Retinal pigment epithelial cell (primary cell): ENCODE data around the gene LSS.

Experiments
- DNase-seq: peaks from one replicate; pipeline ENCODE4 v3.0.0-alpha.2; 2010; ENCODE audit warnings: low read depth
- H3K4me3 ChIP-seq: 2 replicates; pipeline ENCODE4 v1.5.1; 2011; ENCODE audit warnings: mild to moderate bottlenecking, low read length, control low read depth, moderate library complexity
- TF ChIP-seq, protein P1 (sequence below): conservative IDR thresholded peaks from 2 replicates; pipeline ENCODE4 v1.5.1; 2011; ENCODE audit warnings: low read depth, low read length, control low read depth, inconsistent platforms

LSS gene

GRCh38 chr21:46265736-46266525 lies 37.4 kb upstream of the LSS start:
- no peak for DNase-seq
- TF ChIP-seq, protein P1, sequence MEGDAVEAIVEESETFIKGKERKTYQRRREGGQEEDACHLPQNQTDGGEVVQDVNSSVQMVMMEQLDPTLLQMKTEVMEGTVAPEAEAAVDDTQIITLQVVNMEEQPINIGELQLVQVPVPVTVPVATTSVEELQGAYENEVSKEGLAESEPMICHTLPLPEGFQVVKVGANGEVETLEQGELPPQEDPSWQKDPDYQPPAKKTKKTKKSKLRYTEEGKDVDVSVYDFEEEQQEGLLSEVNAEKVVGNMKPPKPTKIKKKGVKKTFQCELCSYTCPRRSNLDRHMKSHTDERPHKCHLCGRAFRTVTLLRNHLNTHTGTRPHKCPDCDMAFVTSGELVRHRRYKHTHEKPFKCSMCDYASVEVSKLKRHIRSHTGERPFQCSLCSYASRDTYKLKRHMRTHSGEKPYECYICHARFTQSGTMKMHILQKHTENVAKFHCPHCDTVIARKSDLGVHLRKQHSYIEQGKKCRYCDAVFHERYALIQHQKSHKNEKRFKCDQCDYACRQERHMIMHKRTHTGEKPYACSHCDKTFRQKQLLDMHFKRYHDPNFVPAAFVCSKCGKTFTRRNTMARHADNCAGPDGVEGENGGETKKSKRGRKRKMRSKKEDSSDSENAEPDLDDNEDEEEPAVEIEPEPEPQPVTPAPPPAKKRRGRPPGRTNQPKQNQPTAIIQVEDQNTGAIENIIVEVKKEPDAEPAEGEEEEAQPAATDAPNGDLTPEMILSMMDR, result no peak
- H3K4me3 ChIP-seq, result no peak overlapping the region

DNA sequence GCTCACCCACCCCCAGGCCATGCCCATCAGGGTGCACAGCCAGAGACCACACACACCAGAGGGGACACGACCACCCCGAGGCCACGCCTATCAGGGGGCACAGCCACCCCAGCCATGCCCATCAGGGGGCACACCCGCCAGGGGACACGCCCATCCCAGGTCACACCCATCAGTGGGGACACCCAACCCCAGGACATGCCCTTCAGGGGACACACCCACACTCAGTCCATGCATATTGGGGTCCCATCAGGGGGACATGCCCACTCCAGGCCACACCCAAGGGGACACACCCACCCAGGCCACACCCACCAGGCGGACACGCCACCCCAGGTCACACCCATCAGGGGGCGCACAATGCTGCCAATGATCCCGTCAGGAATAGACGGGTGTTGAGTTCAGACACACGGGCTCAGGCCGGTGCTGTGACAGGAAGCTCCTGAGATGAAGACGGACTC lies 36.1 kb upstream of the LSS start:
- TF ChIP-seq, protein P1, result no peak
- H3K4me3 ChIP-seq, result no peak overlapping the region
- DNase-seq, result no peak

- TF ChIP-seq, protein P1, result no peak
- H3K4me3 ChIP-seq, result no peak overlapping the region
- DNase-seq, result no peak
Measured at GRCh38 chr21:46264046-46264689, 35.6 kb upstream of the LSS start.

GRCh38 chr21:46256501-46256994 lies 28.0 kb upstream of the LSS start:
- H3K4me3 ChIP-seq, result no peak overlapping the region
- no peak for DNase-seq
- TF ChIP-seq, protein P1, result no peak

- TF ChIP-seq, protein P1, result no peak
- H3K4me3 ChIP-seq, result no peak overlapping the region
- DNase-seq, result no peak
Measured at GRCh38 chr21:46255758-46256337, 27.3 kb upstream of the LSS start.

DNA sequence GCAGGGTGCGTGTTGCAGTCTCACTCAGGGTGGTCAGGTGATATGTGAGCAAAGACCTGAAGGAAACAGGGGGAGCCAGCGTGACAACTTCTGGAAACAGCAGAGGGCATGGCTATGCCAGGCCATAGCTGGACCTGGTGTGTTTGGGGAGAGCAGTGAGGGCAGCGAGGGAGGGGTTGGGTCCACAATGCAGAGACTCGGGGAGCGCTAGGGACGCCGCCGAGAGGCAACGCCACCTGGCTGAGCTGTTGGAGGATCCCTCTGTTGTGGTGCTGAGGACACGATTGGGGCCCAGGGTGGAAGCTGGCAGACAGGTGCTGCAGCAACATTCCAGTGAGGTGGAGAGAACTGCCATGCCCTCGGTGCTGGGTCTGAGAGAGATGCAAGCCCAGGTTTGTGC lies 26.6 kb upstream of the LSS start:
- DNase-seq, result no peak
- TF ChIP-seq, protein P1, result no peak
- H3K4me3 ChIP-seq, result no peak overlapping the region
